IMR-90 (cell line): ENCODE results near the gene COX6A2. TPM values are rescaled to one million over a fixed set of nuclear protein-coding genes. Genes with fewer than 3 reads are reported as not detected.
"Not testable (repeated sequence)": the region's sequence is repeated elsewhere in the genome, so short reads cannot be mapped to it uniquely, and the experiment has no call there.

Experiments used
- ATAC-seq: fragments of 200-7000 bp; cut with Tn5 transposase; 2 replicates; pipeline ENCODE4 v1.9.1; 2020; ENCODE audit warnings: low read depth, mild to moderate bottlenecking, moderate library complexity
- BruUV-seq: library from RNA; stranded (reverse); fragments of 400-500 nt; replicated peaks from 2 replicates; lab custom pipeline; 2021; lab: Mats Ljungman, UMichigan
- CTCF ChIA-PET: fragments of 300-600 bp; formaldehyde crosslinking; extraction: SDS; loops from one replicate; lab custom pipeline; 2021; ENCODE audit warnings: antibody characterized with exemption; lab: Yijun Ruan, JAX
- POLR2A ChIA-PET: fragments of 300-600 bp; sonication (Branson Sonifier 250); formaldehyde crosslinking; loops from one replicate; lab custom pipeline; 2022; ENCODE audit warnings: antibody characterized with exemption; ENCODE audit not compliant: unreplicated experiment; lab: Charles Lee
- DNase-seq: peaks from one replicate; pipeline ENCODE4 v3.0.0; 2013
- H2AFZ ChIP-seq: replicated peaks from 2 replicates; pipeline ENCODE3; 2013; ENCODE audit warnings: low read length, mild to moderate bottlenecking; ENCODE audit not compliant: poor library complexity
- H2AK5ac ChIP-seq: 2 replicates; pipeline ENCODE4 v1.6.1; 2013; ENCODE audit warnings: low read depth, low read length, inconsistent platforms
- H2AK9ac ChIP-seq: replicated peaks from 2 replicates; pipeline ENCODE3; 2013; ENCODE audit warnings: mild to moderate bottlenecking, low read depth, low read length, moderate library complexity; ENCODE audit not compliant: poor library complexity
- H2BK120ac ChIP-seq: 2 replicates; pipeline ENCODE4 v1.6.1; 2013; ENCODE audit warnings: low read depth, low read length, inconsistent platforms
- H2BK15ac ChIP-seq: 3 replicates; pipeline ENCODE4 v1.6.1; 2013; ENCODE audit warnings: low read depth, low read length, inconsistent platforms
- H2BK20ac ChIP-seq: 2 replicates; pipeline ENCODE4 v1.6.1; 2013; ENCODE audit warnings: low read depth, mild to moderate bottlenecking, inconsistent platforms, low read length, moderate library complexity
- H2BK5ac ChIP-seq: 2 replicates; pipeline ENCODE4 v1.6.1; 2013; ENCODE audit warnings: mild to moderate bottlenecking, low read depth, low read length, inconsistent platforms; ENCODE audit not compliant: poor library complexity, severe bottlenecking
- H3K14ac ChIP-seq: replicated peaks from 2 replicates; pipeline ENCODE4 v1.6.1; 2013; ENCODE audit warnings: low read depth, low read length, inconsistent platforms
- H3K18ac ChIP-seq: 2 replicates; pipeline ENCODE4 v1.6.1; 2013; ENCODE audit warnings: low read depth, low read length, control low read depth
- H3K23ac ChIP-seq: 2 replicates; pipeline ENCODE4 v1.6.1; 2013; ENCODE audit warnings: low read depth, low read length, inconsistent platforms
- H3K27ac ChIP-seq: 2 replicates; pipeline ENCODE4 v1.5.1; 2013; ENCODE audit warnings: mild to moderate bottlenecking, control low read depth, low read length; ENCODE audit not compliant: insufficient read depth
- H3K27me3 ChIP-seq: 2 replicates; pipeline ENCODE4 v1.6.1; 2013; ENCODE audit warnings: low read length; ENCODE audit not compliant: control insufficient read depth, insufficient read depth
- H3K36me3 ChIP-seq: 2 replicates; pipeline ENCODE4 v1.6.1; 2013; ENCODE audit warnings: low read length, mixed read lengths; ENCODE audit not compliant: control insufficient read depth, insufficient read depth
- H3K4ac ChIP-seq: 2 replicates; pipeline ENCODE4 v1.6.1; 2013; ENCODE audit warnings: low read depth, low read length, inconsistent platforms
- H3K4me1 ChIP-seq: 2 replicates; pipeline ENCODE4 v1.6.1; 2013; ENCODE audit warnings: low read length, mixed read lengths; ENCODE audit not compliant: control insufficient read depth, insufficient read depth
- H3K4me2 ChIP-seq: 2 replicates; pipeline ENCODE4 v1.6.1; 2013; ENCODE audit warnings: low read depth, mild to moderate bottlenecking, control low read depth, low read length, moderate library complexity
- H3K4me3 ChIP-seq: 2 replicates; pipeline ENCODE4 v1.5.1; 2013; ENCODE audit warnings: low read depth, mild to moderate bottlenecking, control low read depth, low read length, moderate library complexity; ENCODE audit not compliant: insufficient read depth
- H3K56ac ChIP-seq: 2 replicates; pipeline ENCODE4 v1.6.1; 2013; ENCODE audit warnings: low read length, inconsistent platforms; ENCODE audit not compliant: insufficient read depth; ENCODE audit errors: extremely low read depth
- H3K79me1 ChIP-seq, 2 experiments: 2 replicates each; pipeline ENCODE4 v1.6.1; 2013; ENCODE audit warnings: low read length in 2 of 2, inconsistent platforms in 1 of 2, low read depth in 1 of 2
- H3K9ac ChIP-seq: 2 replicates; pipeline ENCODE4 v1.6.1; 2013; ENCODE audit warnings: low read depth, low read length, control low read depth
- H3K9me1 ChIP-seq: 2 replicates; pipeline ENCODE4 v1.6.1; 2013; ENCODE audit warnings: low read length, inconsistent platforms; ENCODE audit not compliant: insufficient read depth
- H3K9me3 ChIP-seq: 2 replicates; pipeline ENCODE4 v1.6.1; 2013; ENCODE audit warnings: low read length; ENCODE audit not compliant: control insufficient read depth, insufficient read depth
- H4K20me1 ChIP-seq: 2 replicates; pipeline ENCODE4 v1.6.1; 2013; ENCODE audit warnings: low read length, inconsistent platforms; ENCODE audit not compliant: insufficient read depth
- H4K5ac ChIP-seq: 2 replicates; pipeline ENCODE4 v1.6.1; 2013; ENCODE audit warnings: mild to moderate bottlenecking, low read depth, low read length, control low read depth
- H4K8ac ChIP-seq, 2 experiments: 2 replicates each; pipeline ENCODE4 v1.6.1; 2013; ENCODE audit warnings: low read depth in 2 of 2, low read length in 2 of 2, control low read depth in 1 of 2, inconsistent platforms in 1 of 2
- H4K91ac ChIP-seq: 2 replicates; pipeline ENCODE4 v1.6.1; 2013; ENCODE audit warnings: low read depth, low read length, inconsistent platforms; ENCODE audit not compliant: insufficient read depth
- WGBS, 2 experiments: methylation state at CpG; one replicate each; pipeline versions ENCODE4 v1.1.5 to v1.1.7; 2013; ENCODE audit warnings: missing lambda C conversion rate in 2 of 2; ENCODE audit not compliant: insufficient read length in 1 of 2; ENCODE audit errors: extremely low coverage in 2 of 2; 5-methylcytosine and 5-hydroxymethylcytosine counted together
- dilution Hi-C: fragments of 300-500 bp; cut with HindIII; formaldehyde crosslinking; loops from one replicate; pipeline ENCODE4 v1.14.3; 2018; ENCODE audit warnings: low sequenced_read_pairs; ENCODE audit not compliant: unreplicated experiment
- in situ Hi-C: fragments of 300-500 bp; cut with MboI; formaldehyde crosslinking; loops from 3 replicates; pipeline ENCODE4 v1.14.3; 2019; ENCODE audit warnings: low sequenced_read_pairs, inconsistent platforms, mixed read lengths
- intact Hi-C: fragments of 100-400 bp; cut with micrococcal nuclease; formaldehyde crosslinking; loops from 2 replicates; pipeline ENCODE4 v1.10.0; 2022
- polyA plus RNA-seq, 3 experiments: library from polyadenylated mRNA; depleted of rRNA; stranded (reverse); fragments of >200 nt; gene quantifications; 2 replicates each; pipeline ENCODE4 v1.2.3, GENCODE V29; 2012; ENCODE audit warnings: low replicate concordance in 1 of 3
- total RNA-seq: library from RNA; depleted of rRNA; stranded (reverse); fragments of >200 nt; gene quantifications from 2 replicates; pipeline ENCODE4 v1.2.3, GENCODE V29; 2012

The COX6A2 gene
- total and polyA plus RNA-seq, 2 of the 4 experiments (the other 2 are of a cell fraction): not detected

DNA sequence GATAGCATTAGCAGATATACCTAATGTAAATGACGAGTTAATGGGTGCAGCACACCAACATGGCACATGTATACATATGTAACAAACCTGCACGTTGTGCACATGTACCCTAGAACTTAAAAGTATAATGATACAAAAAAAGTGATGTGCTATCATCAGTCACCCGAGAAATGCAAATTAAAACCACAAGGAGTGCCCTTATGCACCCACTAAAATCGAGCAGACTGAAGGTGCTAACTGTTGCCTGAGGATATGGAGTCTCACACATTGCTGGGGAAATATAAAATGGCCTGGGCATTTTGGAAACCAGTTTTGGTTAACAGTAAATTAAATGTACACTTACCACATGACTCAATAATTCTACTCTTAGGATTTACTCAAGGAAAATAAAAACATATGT, 10.9 kb upstream of the COX6A2 start:
- H2BK5ac ChIP-seq, H4K91ac ChIP-seq, DNase-seq, H3K56ac ChIP-seq, intact Hi-C loops, H3K27ac ChIP-seq, H3K4me1 ChIP-seq, H3K23ac ChIP-seq, CTCF ChIA-PET, H4K5ac ChIP-seq, in situ Hi-C loops, H4K20me1 ChIP-seq, H3K9me3 ChIP-seq, H3K9ac ChIP-seq, H3K79me1 ChIP-seq, POLR2A ChIA-PET, H4K8ac ChIP-seq, H3K4me2 ChIP-seq, dilution Hi-C loops, ATAC-seq, H3K14ac ChIP-seq, H2AFZ ChIP-seq, H2BK120ac ChIP-seq, H3K9me1 ChIP-seq, H3K4me3 ChIP-seq, H2AK5ac ChIP-seq, H3K36me3 ChIP-seq, H2BK15ac ChIP-seq, H2BK20ac ChIP-seq, H3K18ac ChIP-seq, H2AK9ac ChIP-seq, H3K4ac ChIP-seq, BruUV-seq, H3K27me3 ChIP-seq: not testable (repeated sequence)
- WGBS, 2 experiments: no CpG with 5 or more reads among the region's 4 CpGs
